ENCODE data around the gene NONO. TPM values are rescaled to one million over a fixed set of nuclear protein-coding genes. Genes with fewer than 3 reads are reported as not detected.

Gene NONO, protein sequence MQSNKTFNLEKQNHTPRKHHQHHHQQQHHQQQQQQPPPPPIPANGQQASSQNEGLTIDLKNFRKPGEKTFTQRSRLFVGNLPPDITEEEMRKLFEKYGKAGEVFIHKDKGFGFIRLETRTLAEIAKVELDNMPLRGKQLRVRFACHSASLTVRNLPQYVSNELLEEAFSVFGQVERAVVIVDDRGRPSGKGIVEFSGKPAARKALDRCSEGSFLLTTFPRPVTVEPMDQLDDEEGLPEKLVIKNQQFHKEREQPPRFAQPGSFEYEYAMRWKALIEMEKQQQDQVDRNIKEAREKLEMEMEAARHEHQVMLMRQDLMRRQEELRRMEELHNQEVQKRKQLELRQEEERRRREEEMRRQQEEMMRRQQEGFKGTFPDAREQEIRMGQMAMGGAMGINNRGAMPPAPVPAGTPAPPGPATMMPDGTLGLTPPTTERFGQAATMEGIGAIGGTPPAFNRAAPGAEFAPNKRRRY
- total RNA-seq (100 to 1,000 TPM; 236 to 435 TPM), polyA plus RNA-seq (ENCODE audit: insufficient read length in 2 of 2) (100 to 1,000 TPM; 354 to 399 TPM)
- long read RNA-seq, donor 1, transcript NONO-201 (12 exons, 2,713 nt) = major isoform, 49 of 55 reads
- long read RNA-seq, donor 1, transcript NONO-202 (11 exons, 2,606 nt) = minor isoform, 5 of 55 reads
- long read RNA-seq, donor 1, partial matches to known transcripts = 0 of 55 reads
- long read RNA-seq, donor 1, other reads (novel, unspliced or antisense) = 0 of 55 reads
- long read RNA-seq, donor 2, transcript NONO-201 (12 exons, 2,713 nt) = major isoform, 15 of 34 reads
- long read RNA-seq, donor 2, partial matches to known transcripts = 19 of 34 reads
- long read RNA-seq, donor 2, other reads (novel, unspliced or antisense) = 0 of 34 reads
- long read RNA-seq, donor 3, transcript NONO-201 (12 exons, 2,713 nt) = major isoform, 26 of 57 reads
- long read RNA-seq, donor 3, partial matches to known transcripts = 28 of 57 reads
- long read RNA-seq, donor 3, other reads (novel, unspliced or antisense) = 0 of 57 reads
- long read RNA-seq, donor 4, transcript NONO-201 (12 exons, 2,713 nt) = major isoform, 63 of 107 reads
- long read RNA-seq, donor 4, partial matches to known transcripts = 42 of 107 reads
- long read RNA-seq, donor 4, other reads (novel, unspliced or antisense) = 0 of 107 reads

DNA sequence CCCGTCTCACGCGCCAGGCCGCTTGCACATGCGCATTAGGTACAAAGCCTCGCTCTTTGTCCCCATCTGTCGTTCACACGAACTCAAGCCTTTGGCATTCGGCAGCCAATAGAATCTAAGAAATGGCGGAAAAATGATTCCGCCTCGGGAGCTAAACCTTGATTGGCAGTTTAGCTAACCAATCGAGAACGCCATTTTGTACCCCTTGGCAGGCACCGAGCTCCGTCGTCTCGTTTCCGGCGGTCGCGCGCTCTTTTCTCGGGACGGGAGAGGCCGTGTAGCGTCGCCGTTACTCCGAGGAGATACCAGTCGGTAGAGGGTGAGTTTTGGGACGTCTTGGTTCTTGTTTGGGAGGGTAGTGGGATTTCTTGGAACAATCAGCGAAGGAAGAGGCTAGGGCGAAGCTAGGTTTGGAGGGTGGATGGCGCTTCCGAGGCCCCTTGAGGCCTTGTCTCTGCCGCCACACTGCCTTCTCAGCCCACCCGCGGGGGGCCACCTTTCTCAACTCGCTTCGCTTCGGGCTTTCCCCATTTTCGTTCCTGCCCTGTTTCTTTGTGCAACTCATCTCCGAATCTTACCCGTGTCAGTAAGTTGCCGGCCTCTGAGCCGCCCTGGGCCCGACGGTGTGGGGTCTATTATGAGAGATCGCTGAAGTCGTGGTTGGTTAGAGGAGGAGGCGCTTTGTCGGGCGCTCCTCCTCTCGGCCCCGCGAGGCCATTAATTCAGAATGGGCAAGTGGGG is at the start of gene NONO:
NONO (plus strand) TSS at position 233 of the 741 bp plus-strand sequence. CDS start 7,003 bp downstream, outside the sequence.
- Histone ChIP-seq H3K36me3 (ENCODE audit: control insufficient read depth, insufficient read depth, low read length) (peaks cover 7% of the 10 kb centered on the region), H3K27ac (ENCODE audit: low read depth, low read length) (peak within 1 kb of the TSS; percentile 95), H3K4me1 (ENCODE audit: control insufficient read depth, insufficient read depth, low read length) (no peaks in the 10 kb centered on the region), H3K27me3 (ENCODE audit: control insufficient read depth, insufficient read depth, low read length) (no peaks in the 10 kb centered on the region), H3K4me3 (ENCODE audit: low read depth, low read length) (peak within 1 kb of the TSS; percentile 83), H3K9me3 (ENCODE audit: control insufficient read depth, insufficient read depth, low read length) (no peaks in the 10 kb centered on the region)
- WGBS (ENCODE audit: insufficient coverage) = 24% methylated on average over 57 of the region's 57 CpGs
- peak; percentile 89 to 99 (median 96) for DNase-seq (ENCODE audit: low read depth in 4 of 6, low spot score in 6 of 6)

DNA sequence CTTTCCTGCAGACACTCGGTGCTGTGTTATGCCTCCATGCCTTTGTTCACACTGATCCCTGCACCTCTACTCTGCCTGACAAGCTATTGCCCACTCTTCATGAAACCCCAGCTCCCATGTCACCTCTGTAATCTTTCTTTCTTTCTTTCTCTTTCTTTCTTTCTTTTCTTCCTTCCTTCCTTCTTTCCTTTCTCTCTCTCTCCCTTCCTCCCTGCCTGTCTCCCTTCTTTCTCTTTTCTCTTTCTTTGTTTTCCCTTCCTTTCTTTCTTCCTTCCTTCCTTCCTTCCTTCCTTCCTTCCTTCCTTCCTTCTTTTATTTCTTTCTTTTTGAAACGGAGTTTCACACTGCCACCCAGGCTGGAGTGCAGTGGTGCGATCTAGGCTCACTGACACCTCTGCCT is 48.0 kb upstream of the NONO start:
- Histone ChIP-seq H3K36me3 (ENCODE audit: control insufficient read depth, insufficient read depth, low read length) (peaks cover under 1% of the 10 kb centered on the region), H3K4me3 (ENCODE audit: low read depth, low read length) (no peak overlapping the region), H3K27me3 (ENCODE audit: control insufficient read depth, insufficient read depth, low read length) (no peaks in the 10 kb centered on the region), H3K27ac (ENCODE audit: low read depth, low read length) (no peak overlapping the region), H3K9me3 (ENCODE audit: control insufficient read depth, insufficient read depth, low read length) (no peaks in the 10 kb centered on the region), H3K4me1 (ENCODE audit: control insufficient read depth, insufficient read depth, low read length) (no peaks in the 10 kb centered on the region)
- 75% methylated on average over 1 of the region's 3 CpGs for WGBS (ENCODE audit: insufficient coverage)
- DNase-seq (ENCODE audit: low read depth in 4 of 6, low spot score in 6 of 6) = no peak

DNA sequence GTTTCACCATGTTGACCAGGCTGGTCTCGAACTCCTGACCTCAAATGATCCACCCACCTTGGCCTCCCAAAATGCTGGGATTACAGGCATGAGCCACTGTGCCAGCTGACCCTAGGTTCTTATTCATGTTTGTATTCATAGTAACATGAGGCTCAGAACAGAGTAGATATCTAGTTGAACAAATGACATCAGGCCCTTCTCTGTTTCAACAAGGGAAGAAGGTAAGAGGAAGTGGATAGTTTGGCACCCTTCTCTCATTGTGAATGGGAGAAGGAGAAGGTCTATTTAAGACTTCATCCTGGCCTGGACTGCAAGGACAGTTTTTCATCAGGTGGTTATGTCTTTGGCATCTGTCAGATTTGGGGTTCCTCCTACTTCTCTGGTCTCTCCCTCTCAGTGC is 46.6 kb upstream of the NONO start:
- no peaks in the 10 kb centered on the region for H3K27me3 ChIP-seq (ENCODE audit: control insufficient read depth, insufficient read depth, low read length)
- H3K9me3 ChIP-seq (ENCODE audit: control insufficient read depth, insufficient read depth, low read length) = no peaks in the 10 kb centered on the region
- WGBS (ENCODE audit: insufficient coverage) = no CpG with 5 or more reads among the region's 1 CpG
- H3K36me3 ChIP-seq (ENCODE audit: control insufficient read depth, insufficient read depth, low read length) = peaks cover 7% of the 10 kb centered on the region
- H3K27ac ChIP-seq (ENCODE audit: low read depth, low read length) = no peak overlapping the region
- H3K4me3 ChIP-seq (ENCODE audit: low read depth, low read length) = no peak overlapping the region
- H3K4me1 ChIP-seq (ENCODE audit: control insufficient read depth, insufficient read depth, low read length) = no peaks in the 10 kb centered on the region
- no peak for DNase-seq (ENCODE audit: low read depth in 4 of 6, low spot score in 6 of 6)

DNA sequence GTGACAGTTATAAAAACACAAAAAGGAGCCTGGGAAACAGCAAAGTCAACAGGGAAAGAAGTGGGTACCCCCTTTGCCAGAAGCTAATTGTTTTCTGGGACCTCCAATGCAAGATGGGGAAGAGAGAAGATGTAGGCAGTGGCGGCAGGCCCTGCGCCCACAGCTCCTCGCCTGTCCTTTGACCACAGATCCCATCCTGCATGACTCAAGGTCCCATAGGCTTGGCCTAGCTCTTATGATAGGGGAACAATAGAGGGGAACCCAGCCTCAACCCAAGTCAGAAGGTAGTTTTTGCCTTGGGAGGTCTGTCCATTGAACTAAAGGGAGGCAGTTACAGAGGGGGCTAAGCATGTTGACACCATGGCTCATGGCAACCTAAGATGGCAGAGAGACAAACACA is 43.7 kb upstream of the NONO start:
- WGBS (ENCODE audit: insufficient coverage) = no CpG with 5 or more reads among the region's 3 CpGs

DNA sequence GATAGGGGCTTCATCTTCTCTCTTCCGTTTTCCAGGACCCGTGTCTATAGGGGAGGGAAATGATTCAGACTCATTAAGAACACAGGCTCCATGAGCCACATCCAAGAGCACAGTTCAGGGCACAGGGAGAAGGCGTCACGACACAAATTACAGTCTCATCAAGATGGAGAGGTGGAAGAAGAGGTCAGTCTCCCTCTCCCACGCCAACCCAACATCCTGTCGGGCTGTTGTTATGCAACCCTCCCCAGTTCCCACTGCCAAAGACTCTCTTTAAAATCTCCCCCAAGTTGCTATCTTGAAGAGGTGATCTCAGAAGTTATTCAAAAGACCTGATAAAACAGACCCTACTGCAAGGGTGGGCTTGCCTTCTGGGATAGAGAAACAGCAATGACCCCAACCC is 42.1 kb upstream of the NONO start:
- no peaks in the 10 kb centered on the region for H3K4me1 ChIP-seq (ENCODE audit: control insufficient read depth, insufficient read depth, low read length)
- no CpG with 5 or more reads among the region's 6 CpGs for WGBS (ENCODE audit: insufficient coverage)
- H3K27me3 ChIP-seq (ENCODE audit: control insufficient read depth, insufficient read depth, low read length) = no peaks in the 10 kb centered on the region
- DNase-seq (ENCODE audit: low read depth in 4 of 6, low spot score in 6 of 6) = no peak
- no peaks in the 10 kb centered on the region for H3K9me3 ChIP-seq (ENCODE audit: control insufficient read depth, insufficient read depth, low read length)
- no peak overlapping the region for H3K27ac ChIP-seq (ENCODE audit: low read depth, low read length)
- no peak overlapping the region for H3K4me3 ChIP-seq (ENCODE audit: low read depth, low read length)
- H3K36me3 ChIP-seq (ENCODE audit: control insufficient read depth, insufficient read depth, low read length) = peaks cover 46% of the 10 kb centered on the region

More for the DNA sequence above, 43.7 kb upstream of the NONO start:
- H3K27ac ChIP-seq (ENCODE audit: low read depth, low read length) = no peak overlapping the region
- H3K9me3 ChIP-seq (ENCODE audit: control insufficient read depth, insufficient read depth, low read length) = no peaks in the 10 kb centered on the region
- no peaks in the 10 kb centered on the region for H3K4me1 ChIP-seq (ENCODE audit: control insufficient read depth, insufficient read depth, low read length)
- no peaks in the 10 kb centered on the region for H3K27me3 ChIP-seq (ENCODE audit: control insufficient read depth, insufficient read depth, low read length)
- H3K36me3 ChIP-seq (ENCODE audit: control insufficient read depth, insufficient read depth, low read length) = peaks cover 35% of the 10 kb centered on the region
- no peak for DNase-seq (ENCODE audit: low read depth in 4 of 6, low spot score in 6 of 6)
- no peak overlapping the region for H3K4me3 ChIP-seq (ENCODE audit: low read depth, low read length)

DNA sequence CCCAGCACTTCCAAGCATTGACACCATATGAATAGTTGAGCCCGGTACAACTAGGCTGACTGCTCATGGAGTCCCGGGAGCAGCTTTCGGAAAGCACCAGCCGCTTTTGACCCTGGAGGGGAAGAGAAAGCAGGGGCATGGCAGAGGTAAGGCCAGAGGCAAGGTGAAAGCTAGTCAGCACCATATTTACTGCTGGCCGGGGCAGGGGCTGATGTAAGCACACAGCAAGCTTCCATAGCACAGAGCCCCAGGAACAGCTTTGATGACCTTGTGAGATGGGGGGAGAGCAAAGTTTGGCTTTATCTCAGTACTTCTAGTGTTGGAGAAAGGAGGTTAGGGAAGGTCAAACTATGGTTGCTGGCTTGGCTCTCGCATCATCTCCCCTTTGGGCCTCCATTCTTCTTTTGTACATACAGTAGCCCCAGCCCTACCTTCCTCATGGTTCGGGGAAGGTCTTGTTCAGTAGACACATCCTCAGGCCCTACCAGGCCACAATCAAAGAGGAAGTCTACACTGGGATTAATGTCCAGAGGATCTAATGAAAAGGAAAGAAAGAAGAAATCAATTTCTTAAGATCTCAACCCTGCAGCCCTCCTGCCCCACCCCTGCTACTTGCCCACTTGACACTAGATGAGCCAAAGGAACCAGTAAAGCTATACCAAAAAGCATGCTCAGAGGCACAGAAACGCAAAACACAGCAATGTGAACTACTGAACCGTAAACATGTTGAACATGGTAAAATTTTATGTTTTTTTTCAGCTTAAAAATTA is 38.9 kb upstream of the NONO start:
- 85% methylated on average over 5 of the region's 9 CpGs for WGBS (ENCODE audit: insufficient coverage)
- Histone ChIP-seq H3K9me3 (ENCODE audit: control insufficient read depth, insufficient read depth, low read length) (no peaks in the 10 kb centered on the region), H3K36me3 (ENCODE audit: control insufficient read depth, insufficient read depth, low read length) (peaks cover 72% of the 10 kb centered on the region), H3K27ac (ENCODE audit: low read depth, low read length) (no peak overlapping the region), H3K27me3 (ENCODE audit: control insufficient read depth, insufficient read depth, low read length) (no peaks in the 10 kb centered on the region), H3K4me3 (ENCODE audit: low read depth, low read length) (no peak overlapping the region), H3K4me1 (ENCODE audit: control insufficient read depth, insufficient read depth, low read length) (no peaks in the 10 kb centered on the region)
- no peak for DNase-seq (ENCODE audit: low read depth in 4 of 6, low spot score in 6 of 6)

DNA sequence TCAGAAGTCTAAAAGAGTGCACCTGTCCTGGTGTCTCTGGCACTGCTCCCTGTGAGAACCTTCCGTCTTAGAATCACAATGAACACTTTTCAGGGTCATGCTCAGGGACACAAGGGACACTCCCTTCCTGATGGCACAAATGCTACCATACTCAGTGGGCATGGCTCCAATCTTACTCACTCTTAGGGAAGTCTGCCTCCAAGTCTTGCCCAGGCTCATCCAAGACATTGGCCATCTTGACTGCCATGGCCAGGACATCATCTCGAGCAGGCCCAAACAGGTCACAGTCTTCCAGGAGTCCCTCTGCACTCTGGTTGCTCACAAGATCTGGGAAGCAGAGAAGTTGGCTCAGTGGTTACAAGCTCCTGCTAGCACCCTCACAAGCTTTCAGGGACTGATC is 38.3 kb upstream of the NONO start:
- Histone ChIP-seq H3K36me3 (ENCODE audit: control insufficient read depth, insufficient read depth, low read length) (peaks cover 78% of the 10 kb centered on the region), H3K27me3 (ENCODE audit: control insufficient read depth, insufficient read depth, low read length) (no peaks in the 10 kb centered on the region), H3K27ac (ENCODE audit: low read depth, low read length) (no peak overlapping the region), H3K4me3 (ENCODE audit: low read depth, low read length) (no peak overlapping the region), H3K4me1 (ENCODE audit: control insufficient read depth, insufficient read depth, low read length) (no peaks in the 10 kb centered on the region), H3K9me3 (ENCODE audit: control insufficient read depth, insufficient read depth, low read length) (no peaks in the 10 kb centered on the region)
- DNase-seq (ENCODE audit: low read depth in 4 of 6, low spot score in 6 of 6) = no peak
- 78% methylated on average over 2 of the region's 2 CpGs for whole genome bisulfite sequencing (ENCODE audit: insufficient coverage)

DNA sequence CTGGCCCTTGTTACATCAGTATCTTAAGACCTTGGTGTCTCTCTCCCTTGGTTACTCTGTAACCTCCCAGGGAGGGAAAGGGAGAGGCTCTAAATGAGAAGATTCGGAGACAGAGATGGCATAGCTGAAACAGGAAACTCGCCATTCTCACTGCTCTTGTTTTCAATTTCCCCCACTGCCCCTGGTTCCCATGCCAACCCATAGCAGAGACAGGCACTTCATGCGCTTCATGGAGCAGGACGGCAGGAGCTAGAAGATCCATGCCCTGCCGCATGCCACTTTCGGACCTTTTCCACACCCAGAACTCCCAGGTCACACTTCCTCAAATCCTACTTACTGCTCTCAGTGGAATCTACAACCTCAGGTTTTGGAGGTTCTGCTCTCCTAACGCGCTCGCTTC is 32.6 kb upstream of the NONO start:
- H3K27me3 ChIP-seq (ENCODE audit: control insufficient read depth, insufficient read depth, low read length) = no peaks in the 10 kb centered on the region
- H3K9me3 ChIP-seq (ENCODE audit: control insufficient read depth, insufficient read depth, low read length) = no peaks in the 10 kb centered on the region
- 63% methylated on average over 5 of the region's 9 CpGs for WGBS (ENCODE audit: insufficient coverage)

More for the DNA sequence above, 32.6 kb upstream of the NONO start:
- peaks cover 38% of the 10 kb centered on the region for H3K36me3 ChIP-seq (ENCODE audit: control insufficient read depth, insufficient read depth, low read length)
- no peak overlapping the region for H3K4me3 ChIP-seq (ENCODE audit: low read depth, low read length)
- H3K27ac ChIP-seq (ENCODE audit: low read depth, low read length) = no peak overlapping the region
- peaks cover 19% of the 10 kb centered on the region for H3K4me1 ChIP-seq (ENCODE audit: control insufficient read depth, insufficient read depth, low read length)
- DNase-seq (ENCODE audit: low read depth in 4 of 6, low spot score in 6 of 6) = no peak
